Fibroblast of mammary gland (primary cell): ENCODE results near the gene CDH13.

Experiments used
- DNase-seq: peaks from one replicate; pipeline ENCODE4 v3.0.0-alpha.2; 2010; ENCODE audit warnings: low read depth
- H3K4me3 ChIP-seq: 2 replicates; pipeline ENCODE4 v1.5.1; 2011; ENCODE audit warnings: low read depth, mild to moderate bottlenecking, low read length, moderate library complexity; ENCODE audit not compliant: control insufficient read depth
- CTCF ChIP-seq: conservative IDR thresholded peaks from 2 replicates; pipeline ENCODE4 v1.5.1; 2011; ENCODE audit warnings: low read depth, low read length, inconsistent platforms; ENCODE audit not compliant: control insufficient read depth, insufficient read depth

Gene CDH13

GRCh38 chr16:82876951-82877350 lies 250.2 kb downstream of the CDH13 start:
- TF ChIP-seq CTCF: no peak
- no peak overlapping the region for H3K4me3 ChIP-seq
- no peak for DNase-seq

GRCh38 chr16:82878466-82878865 lies 251.7 kb downstream of the CDH13 start:
- no peak overlapping the region for H3K4me3 ChIP-seq
- no peak for TF ChIP-seq CTCF
- DNase-seq: no peak

- DNase-seq: no peak
- no peak overlapping the region for H3K4me3 ChIP-seq
- TF ChIP-seq CTCF: no peak
Observed at GRCh38 chr16:82880346-82880745, 253.6 kb downstream of the CDH13 start.

GRCh38 chr16:82881516-82881915 lies 254.7 kb downstream of the CDH13 start:
- no peak for TF ChIP-seq CTCF
- no peak for DNase-seq
- no peak overlapping the region for H3K4me3 ChIP-seq

GRCh38 chr16:82882226-82882625 lies 255.5 kb downstream of the CDH13 start:
- H3K4me3 ChIP-seq: no peak overlapping the region
- TF ChIP-seq CTCF: no peak
- no peak for DNase-seq

- DNase-seq: no peak
- no peak for TF ChIP-seq CTCF
- no peak overlapping the region for H3K4me3 ChIP-seq
Observed at GRCh38 chr16:82882982-82883835, 256.4 kb downstream of the CDH13 start.
